HG02870 (cell line): ENCODE measurements around the gene FHL5.
"Not testable (repeated sequence)": the region's sequence is repeated elsewhere in the genome, so short reads cannot be mapped to it uniquely, and the experiment has no call there.

Source experiments
- ATAC-seq: cut with Tn5 transposase; IDR thresholded peaks from one replicate; pipeline ENCODE4 v1.9.1; 2021; ENCODE audit warnings: mild to moderate bottlenecking, moderate library complexity; ENCODE audit not compliant: unreplicated experiment

Gene FHL5

GRCh38 chr6:96562886-96563285 lies at the start of gene FHL5:
Gene FHL5 (plus strand): TSS chr6:96563128. CDS start chr6:96603614, 40,486 bp downstream.
- ATAC-seq: no peak

GRCh38 chr6:96520171-96521115 lies 42.5 kb upstream of the FHL5 start:
- ATAC-seq: no peak

GRCh38 chr6:96521306-96521643 lies 41.7 kb upstream of the FHL5 start:
- ATAC-seq: peak; percentile 19

GRCh38 chr6:96521644-96522464 lies 41.1 kb upstream of the FHL5 start, which contains the start of gene UFL1:
Gene UFL1 (plus strand): TSS chr6:96521806. CDS start chr6:96521874, 68 bp downstream.
- peak; percentile 93 for ATAC-seq

- peak; percentile 24 for ATAC-seq
Measured at GRCh38 chr6:96522465-96523009, 40.4 kb upstream of the FHL5 start.

GRCh38 chr6:96528193-96528592 lies 34.7 kb upstream of the FHL5 start:
- ATAC-seq: no peak

- no peak for ATAC-seq
Measured at GRCh38 chr6:96532399-96532798, 30.5 kb upstream of the FHL5 start.

GRCh38 chr6:96537726-96538125 lies 25.2 kb upstream of the FHL5 start:
- ATAC-seq: no peak

- ATAC-seq: peak; percentile 54
Measured at GRCh38 chr6:96542702-96543101, 20.2 kb upstream of the FHL5 start.

- no peak for ATAC-seq
Measured at GRCh38 chr6:96545882-96546281, 17.0 kb upstream of the FHL5 start.

GRCh38 chr6:96547654-96548053 lies 15.3 kb upstream of the FHL5 start:
- ATAC-seq: no peak

GRCh38 chr6:96554558-96554957 lies 8.4 kb upstream of the FHL5 start:
- no peak for ATAC-seq

- not testable (repeated sequence) for ATAC-seq
Measured at GRCh38 chr6:96559740-96560139, 3.2 kb upstream of the FHL5 start.

- ATAC-seq: no peak
Measured at GRCh38 chr6:96563853-96564252, 925 bp downstream of the FHL5 start.

- ATAC-seq: no peak
Measured at GRCh38 chr6:96570053-96570452, 7.1 kb downstream of the FHL5 start.

- ATAC-seq: no peak
Measured at GRCh38 chr6:96571551-96571950, 8.6 kb downstream of the FHL5 start.

GRCh38 chr6:96575359-96575758 lies 12.4 kb downstream of the FHL5 start:
- no peak for ATAC-seq

- ATAC-seq: no peak
Measured at GRCh38 chr6:96576221-96576620, 13.3 kb downstream of the FHL5 start.

GRCh38 chr6:96582021-96582420 lies 19.1 kb downstream of the FHL5 start:
- ATAC-seq: no peak

GRCh38 chr6:96582436-96582835 lies 19.5 kb downstream of the FHL5 start:
- ATAC-seq: no peak

GRCh38 chr6:96604420-96604819 lies 41.5 kb downstream of the FHL5 start:
- no peak for ATAC-seq
